ENCODE measurements around the gene MTCL1.

- TF ChIP-seq CTCF (conservative IDR thresholded peaks at IDR 0.05), result no peak
- TF ChIP-seq ZFX (IDR thresholded peaks at IDR 0.05), result no peak
Measured at GRCh38 chr18:8803957-8804356, 98.6 kb downstream of the MTCL1 start.
